GM12878 (cell line): ENCODE results near the gene TIFAB. TPM values are rescaled to one million over a fixed set of nuclear protein-coding genes. Genes with fewer than 3 reads are reported as not detected.

Experiments
- ATAC-seq: fragments of 200-7000 bp; cut with Tn5 transposase; 3 replicates; pipeline ENCODE4 v1.9.1; 2020; ENCODE audit warnings: mild to moderate bottlenecking, moderate library complexity
- BruUV-seq: library from RNA; stranded (reverse); fragments of 400-500 nt; replicated peaks from 2 replicates; lab custom pipeline; 2021; lab: Mats Ljungman, UMichigan
- CTCF ChIA-PET: fragments of 300-600 bp; sonication (Branson Sonifier 250); formaldehyde crosslinking; extraction: SDS; loops from one replicate; lab custom pipeline; 2021; ENCODE audit warnings: inconsistent platforms; lab: Yijun Ruan, JAX
- POLR2A ChIA-PET: fragments of 350-600 bp; formaldehyde crosslinking; extraction: SDS; loops from one replicate; lab custom pipeline; 2021; ENCODE audit warnings: inconsistent platforms; lab: Charles Lee
- RAD21 ChIA-PET: fragments of 300-600 bp; sonication (Branson Sonifier 250); formaldehyde crosslinking; loops from one replicate; lab custom pipeline; 2023; ENCODE audit warnings: antibody characterized with exemption; ENCODE audit not compliant: unreplicated experiment; lab: Charles Lee
- SMC1A ChIA-PET: fragments of 300-600 bp; sonication (Branson Sonifier 250); formaldehyde crosslinking; loops from one replicate; lab custom pipeline; 2023; ENCODE audit not compliant: unreplicated experiment, uncharacterized antibody; lab: Charles Lee
- DNase-seq: peaks from one replicate; pipeline ENCODE4 v3.0.0-alpha.2; 2011; ENCODE audit warnings: low read depth, low spot score
- FAIRE-seq: peaks from 3 replicates; lab custom pipeline; 2011; peaks lifted over from hg19 to GRCh38; lab: Jason Lieb, UNC
- H2AFZ ChIP-seq: 2 replicates; pipeline ENCODE4 v1.6.0; 2011; ENCODE audit warnings: low read depth, low read length, control low read depth; ENCODE audit not compliant: control insufficient read depth
- H3K27ac ChIP-seq: 2 replicates; pipeline ENCODE4 v1.5.1; 2011; ENCODE audit warnings: control low read depth; ENCODE audit not compliant: control insufficient read depth, insufficient read depth
- H3K27me3 ChIP-seq, 2 experiments: replicated peaks in 1 of 2; 2 replicates each; pipeline versions ENCODE4 v1.6.0 to v1.6.1; 2011; ENCODE audit warnings: low read length in 1 of 2; ENCODE audit not compliant: control insufficient read depth in 2 of 2, insufficient read depth in 2 of 2
- H3K36me3 ChIP-seq, 2 experiments: 2 replicates each; pipeline ENCODE4 v1.5.1; 2011; ENCODE audit warnings: low read length in 1 of 2; ENCODE audit not compliant: control insufficient read depth in 2 of 2, insufficient read depth in 2 of 2
- H3K4me1 ChIP-seq: 2 replicates; pipeline ENCODE4 v1.6.1; 2011; ENCODE audit warnings: mild to moderate bottlenecking, low read length, moderate library complexity, mixed read lengths; ENCODE audit not compliant: control insufficient read depth, insufficient read depth
- H3K4me2 ChIP-seq: 2 replicates; pipeline ENCODE4 v1.6.0; 2011; ENCODE audit warnings: control low read depth; ENCODE audit not compliant: control insufficient read depth, insufficient read depth
- H3K4me3 ChIP-seq: fragments of 200-600 bp; sonication (generic); 2 replicates; pipeline ENCODE4 v1.5.1; 2016
- H3K79me2 ChIP-seq: 2 replicates; pipeline ENCODE4 v1.6.0; 2011; ENCODE audit warnings: low read length; ENCODE audit not compliant: control insufficient read depth, insufficient read depth
- H3K9ac ChIP-seq: 2 replicates; pipeline ENCODE4 v1.8.0; 2011; ENCODE audit warnings: low read length, control low read depth, mixed read lengths; ENCODE audit not compliant: control insufficient read depth, insufficient read depth
- H3K9me3 ChIP-seq: replicated peaks from 3 replicates; pipeline ENCODE4 v1.5.1; 2011; ENCODE audit warnings: mild to moderate bottlenecking, low read length; ENCODE audit not compliant: control insufficient read depth, insufficient read depth
- H4K20me1 ChIP-seq: 2 replicates; pipeline ENCODE4 v1.6.0; 2011; ENCODE audit not compliant: control insufficient read depth, insufficient read depth
- CREB1 ChIP-seq: IDR thresholded peaks from 2 replicates; pipeline ENCODE4 v1.6.1; 2012; ENCODE audit warnings: low read depth, mild to moderate bottlenecking, inconsistent platforms
- E4F1 ChIP-seq: fragments of 450-650 bp; IDR thresholded peaks from 2 replicates; pipeline ENCODE4 v1.6.1; 2018; ENCODE audit warnings: borderline replicate concordance, mild to moderate bottlenecking; ENCODE audit not compliant: partially characterized antibody
- IRF3 ChIP-seq: fragments of 450-650 bp; IDR thresholded peaks from 2 replicates; pipeline ENCODE4 v1.6.1; 2014; ENCODE audit warnings: mild to moderate bottlenecking
- JUNB ChIP-seq: IDR thresholded peaks from 2 replicates; pipeline ENCODE4 v1.6.1; 2016; ENCODE audit warnings: antibody characterized with exemption, mild to moderate bottlenecking
- MEF2A ChIP-seq: IDR thresholded peaks from 2 replicates; pipeline ENCODE4 v1.6.1; 2011; ENCODE audit warnings: low read depth, mild to moderate bottlenecking, low read length, moderate library complexity; ENCODE audit not compliant: insufficient read depth
- ZNF274 ChIP-seq: IDR thresholded peaks from one replicate; pipeline ENCODE4 v1.8.0; 2011; ENCODE audit not compliant: insufficient read length, insufficient read depth
- WGBS: methylation state at CpG from one replicate; pipeline ENCODE4 v1.1.6; 2016; ENCODE audit warnings: low lambda C conversion rate; ENCODE audit not compliant: insufficient replicate concordance, insufficient coverage; ENCODE audit errors: missing lambda C conversion rate; 5-methylcytosine and 5-hydroxymethylcytosine counted together
- in situ Hi-C: fragments of 300-500 bp; cut with MboI; formaldehyde crosslinking; loops from 9 replicates; pipeline ENCODE4 v1.14.3; 2018; ENCODE audit warnings: mixed read lengths
- intact Hi-C: fragments of 100-400 bp; cut with micrococcal nuclease; formaldehyde crosslinking; loops from one replicate; pipeline ENCODE4 v1.14.2; 2022; ENCODE audit not compliant: unreplicated experiment
- polyA plus RNA-seq, 11 experiments: library from polyadenylated mRNA; depleted of rRNA in 4 of 11; unstranded in 6 of 11; stranded (reverse) in 5 of 11; fragments of >200 nt; fragmentation: Nextera tagmentation in 4 of 11; fragmentation: Illumina TruSeq in 1 of 11; extraction: Ambion mirVana in 4 of 11; extraction: Trizol in 1 of 11; gene quantifications; 1 replicate in 1 of 11; 2 replicates in 10 of 11; pipeline versions ENCODE4 v1.2.1 to v1.2.3, GENCODE V29; 2011 to 2016; ENCODE audit warnings: inconsistent platforms in 2 of 11, missing spikeins in 2 of 11, low read depth in 1 of 11
- total RNA-seq, 4 experiments: library from RNA; depleted of rRNA in 3 of 4; stranded (reverse); fragments of >200 nt in 3 of 4; fragmentation: Illumina TruSeq in 1 of 4; extraction: Trizol in 1 of 4; gene quantifications; 2 replicates each; pipeline versions ENCODE4 v1.2.1 to v1.2.3, GENCODE V29; 2013 to 2021

TIFAB gene
- total and polyA plus RNA-seq, 10 of the 15 experiments (the other 5 are each of a cell fraction or from before 2014, with no cell fraction given): not detected

- POLR2A ChIA-PET: no interaction called here
- TF ChIP-seq E4F1: no peak
- TF ChIP-seq ZNF274: no peak
- TF ChIP-seq IRF3: no peak
- TF ChIP-seq CREB1: no peak
- no peak for TF ChIP-seq JUNB
- TF ChIP-seq MEF2A: no peak
- in situ Hi-C loops: no loop called here
- Histone ChIP-seq H2AFZ (no peak overlapping the region), H3K27me3 (no peaks in the 10 kb centered on the region), H3K27ac (no peak overlapping the region; the same call in 1 of the 2 replicates), H3K9me3 (no peaks in the 10 kb centered on the region), H3K9ac (no peak overlapping the region), H3K4me1 (peaks cover 19% of the 10 kb centered on the region), H3K4me2 (no peak overlapping the region), H3K36me3 (no peaks in the 10 kb centered on the region), H3K4me3 (no peak overlapping the region), H3K79me2 (no peaks in the 10 kb centered on the region), H4K20me1 (no peaks in the 10 kb centered on the region)
- ATAC-seq (no peak), DNase-seq (no peak), FAIRE-seq (peak; percentile 27)
- BruUV-seq: no TSS peak
- SMC1A ChIA-PET: interaction anchor here (1.2 to 3.6 kb wide), 2 partner anchors 12 to 19 kb away, joined by 5 to 14 read pairs; no protein-coding TSS in a partner anchor
- WGBS: 58% methylated on average over 13 of the region's 13 CpGs
- RAD21 ChIA-PET: interaction anchor here (1.5 kb wide), 1 partner anchor 13 kb away, joined by 4 read pairs; no protein-coding TSS in a partner anchor
- intact Hi-C loops: no loop called here
- CTCF ChIA-PET: interaction anchor here (4.9 to 5.7 kb wide), 2 partner anchors 12 to 19 kb away, joined by 19 to 48 read pairs; no protein-coding TSS in a partner anchor
Observed at GRCh38 chr5:135437796-135438560, 14.2 kb downstream of the TIFAB start.
